Measurements from ENCODE around the gene PRPSAP2. TPM values are rescaled to one million over a fixed set of nuclear protein-coding genes. Genes with fewer than 3 reads are reported as not detected.
"Not testable (repeated sequence)": the region's sequence is repeated elsewhere in the genome, so short reads cannot be mapped to it uniquely, and the experiment has no call there.

PRPSAP2 gene
- total and polyA plus RNA-seq, 12 donors = 13.9 to 56.9 (median 31.1) TPM

DNA sequence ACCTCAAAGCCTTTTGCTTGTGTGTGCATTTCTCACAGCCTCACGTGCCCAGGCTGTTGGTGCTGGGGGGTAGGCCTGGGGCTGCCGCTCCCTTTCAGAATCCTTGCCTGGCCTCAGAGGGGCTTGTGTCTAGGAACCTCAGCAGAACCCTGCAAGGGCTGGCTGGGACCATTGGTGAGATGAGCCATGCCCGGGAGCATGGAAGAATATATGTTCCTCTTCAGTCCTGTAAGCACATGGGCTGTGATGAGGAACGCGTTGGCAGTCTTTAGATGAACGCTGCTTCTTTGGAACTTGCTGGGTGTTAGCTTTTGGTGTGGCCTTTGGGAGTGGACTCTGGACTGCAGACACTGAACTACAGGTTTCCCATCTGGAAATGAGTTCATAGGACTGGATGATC, 62.0 kb downstream of the PRPSAP2 start:
- H3K4me3 ChIP-seq = no peak overlapping the region
- DNase-seq = no peak
- H3K27ac ChIP-seq = no peak overlapping the region
- H3K36me3 ChIP-seq (replicated peaks in 1 of 2) = peaks cover 0 to 19% of the 10 kb centered on the region in 2 donors
- peaks cover 6 to 15% of the 10 kb centered on the region in 2 donors for H3K4me1 ChIP-seq (replicated peaks in 1 of 2)
- no peaks in the 10 kb centered on the region for H3K9me3 ChIP-seq (replicated peaks in 1 of 3)
- intact Hi-C loops (cut with DNase I) = no loop called here
- TF ChIP-seq POLR2A (IDR thresholded peaks at IDR 0.05) = no peak
- TF ChIP-seq, protein P1, sequence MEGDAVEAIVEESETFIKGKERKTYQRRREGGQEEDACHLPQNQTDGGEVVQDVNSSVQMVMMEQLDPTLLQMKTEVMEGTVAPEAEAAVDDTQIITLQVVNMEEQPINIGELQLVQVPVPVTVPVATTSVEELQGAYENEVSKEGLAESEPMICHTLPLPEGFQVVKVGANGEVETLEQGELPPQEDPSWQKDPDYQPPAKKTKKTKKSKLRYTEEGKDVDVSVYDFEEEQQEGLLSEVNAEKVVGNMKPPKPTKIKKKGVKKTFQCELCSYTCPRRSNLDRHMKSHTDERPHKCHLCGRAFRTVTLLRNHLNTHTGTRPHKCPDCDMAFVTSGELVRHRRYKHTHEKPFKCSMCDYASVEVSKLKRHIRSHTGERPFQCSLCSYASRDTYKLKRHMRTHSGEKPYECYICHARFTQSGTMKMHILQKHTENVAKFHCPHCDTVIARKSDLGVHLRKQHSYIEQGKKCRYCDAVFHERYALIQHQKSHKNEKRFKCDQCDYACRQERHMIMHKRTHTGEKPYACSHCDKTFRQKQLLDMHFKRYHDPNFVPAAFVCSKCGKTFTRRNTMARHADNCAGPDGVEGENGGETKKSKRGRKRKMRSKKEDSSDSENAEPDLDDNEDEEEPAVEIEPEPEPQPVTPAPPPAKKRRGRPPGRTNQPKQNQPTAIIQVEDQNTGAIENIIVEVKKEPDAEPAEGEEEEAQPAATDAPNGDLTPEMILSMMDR (IDR thresholded peaks at IDR 0.05) = no peak
- no peaks in the 10 kb centered on the region for H3K27me3 ChIP-seq
- 84 to 94% (median 89%) methylated on average over 6 of the region's 6 CpGs for WGBS, 4 donors

DNA sequence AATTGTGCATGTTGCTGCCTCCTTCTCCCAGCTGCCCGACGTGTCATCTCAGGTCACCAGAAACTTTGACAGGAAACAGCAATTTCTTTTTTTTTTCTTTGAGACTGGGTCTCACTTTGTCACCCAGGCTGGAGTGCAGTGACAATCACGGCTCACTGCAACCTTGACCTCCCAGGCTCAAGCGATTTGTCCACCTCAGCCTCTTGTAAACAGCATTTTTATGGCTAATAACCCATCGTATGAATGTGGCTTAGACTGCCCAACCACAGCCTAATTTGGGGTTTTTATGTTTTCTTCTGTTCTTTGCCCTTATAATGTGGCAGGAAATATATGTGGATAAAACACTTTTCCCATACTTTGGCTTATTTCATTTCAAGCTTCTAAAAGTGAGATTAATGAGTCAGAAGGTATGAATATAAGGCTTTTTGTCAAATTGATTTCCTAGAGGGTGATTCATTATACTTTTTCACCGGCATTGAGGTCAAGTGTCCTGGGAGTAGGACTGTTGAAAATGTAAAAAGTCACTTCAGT, 63.0 kb downstream of the PRPSAP2 start:
- WGBS, 4 donors = 17 to 21% (median 19%) methylated on average over 6 of the region's 6 CpGs
- peak in 2 of 7 donors; percentile 30 to 31 for DNase-seq
- no peaks in the 10 kb centered on the region for H3K27me3 ChIP-seq
- H3K4me3 ChIP-seq = no peak overlapping the region
- intact Hi-C loops (cut with DNase I) = no loop called here
- no peak for TF ChIP-seq POLR2A (IDR thresholded peaks at IDR 0.05)
- TF ChIP-seq, protein P1 (IDR thresholded peaks at IDR 0.05) = no peak
- peaks cover 6 to 15% of the 10 kb centered on the region in 2 donors for H3K4me1 ChIP-seq (replicated peaks in 1 of 2)
- H3K36me3 ChIP-seq (replicated peaks in 1 of 2) = peaks cover 0 to 15% of the 10 kb centered on the region in 2 donors
- H3K9me3 ChIP-seq (replicated peaks in 1 of 3) = no peaks in the 10 kb centered on the region
- no peak overlapping the region for H3K27ac ChIP-seq

GRCh38 chr17:18921485-18921884, 63.6 kb downstream of the PRPSAP2 start:
- Histone ChIP-seq H3K27me3 (no peaks in the 10 kb centered on the region), H3K9me3 (replicated peaks in 1 of 3) (no peaks in the 10 kb centered on the region), H3K4me1 (replicated peaks in 1 of 2) (peaks cover 6 to 15% of the 10 kb centered on the region in 2 donors), H3K27ac (no peak overlapping the region), H3K4me3 (no peak overlapping the region), H3K36me3 (replicated peaks in 1 of 2) (peaks cover 0 to 12% of the 10 kb centered on the region in 2 donors)
- WGBS, 4 donors = 59 to 91% (median 88%) methylated on average over 2 of the region's 2 CpGs
- no peak for TF ChIP-seq POLR2A (IDR thresholded peaks at IDR 0.05)
- TF ChIP-seq, protein P1 (IDR thresholded peaks at IDR 0.05) = no peak
- intact Hi-C loops (cut with DNase I) = no loop called here
- no peak for DNase-seq

DNA sequence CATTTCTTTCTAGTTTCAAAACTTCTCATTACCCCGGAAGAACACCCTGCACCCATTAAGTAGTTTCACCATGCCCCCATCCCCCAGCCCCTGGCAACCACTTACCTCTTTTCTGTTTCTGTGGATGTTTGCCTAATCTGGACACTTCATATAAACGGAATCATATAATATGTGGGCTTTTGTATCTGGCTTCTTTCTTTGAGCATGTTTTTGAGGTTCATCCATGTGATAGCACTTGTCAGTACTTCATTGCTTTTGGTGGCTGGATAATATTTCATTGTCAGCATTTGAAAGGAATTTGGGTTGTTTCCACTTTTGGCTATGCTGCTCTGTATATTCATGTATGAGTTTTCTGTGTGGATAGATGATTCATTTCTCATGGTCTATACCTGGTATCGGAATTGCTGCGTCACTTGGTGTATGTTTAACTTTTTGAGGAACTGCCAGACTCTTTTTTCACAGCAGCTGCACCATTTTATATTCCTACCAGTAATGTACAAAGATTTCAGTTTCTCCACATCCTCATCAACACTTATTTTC, 64.1 kb downstream of the PRPSAP2 start:
- Histone ChIP-seq H3K27ac (no peak overlapping the region), H3K36me3 (replicated peaks in 1 of 2) (peaks cover 0 to 7% of the 10 kb centered on the region in 2 donors), H3K27me3 (no peaks in the 10 kb centered on the region), H3K9me3 (replicated peaks in 1 of 3) (no peaks in the 10 kb centered on the region), H3K4me3 (no peak overlapping the region), H3K4me1 (replicated peaks in 1 of 2) (peaks cover 6 to 15% of the 10 kb centered on the region in 2 donors)
- DNase-seq = no peak
- no peak for TF ChIP-seq POLR2A (IDR thresholded peaks at IDR 0.05)
- TF ChIP-seq, protein P1 (IDR thresholded peaks at IDR 0.05) = no peak
- 74 to 90% (median 82%) methylated on average over 4 of the region's 4 CpGs for WGBS, 4 donors
- intact Hi-C loops (cut with DNase I) = no loop called here

- peaks cover 6 to 15% of the 10 kb centered on the region in 2 donors for H3K4me1 ChIP-seq (replicated peaks in 1 of 2)
- H3K4me3 ChIP-seq; H3K27ac ChIP-seq; H3K27me3 ChIP-seq; H3K36me3 ChIP-seq (replicated peaks in 1 of 2); H3K9me3 ChIP-seq (replicated peaks in 1 of 3); DNase-seq; intact Hi-C loops (cut with DNase I): not testable (repeated sequence)
- WGBS, 4 donors = 95 to 97% (median 97%) methylated on average over 7 of the region's 7 CpGs
Observed at GRCh38 chr17:18922596-18922995, 64.7 kb downstream of the PRPSAP2 start.

Measured in adrenal gland (tissue), 12 donors.